Measurements from ENCODE around the gene LARGE1.

DNA sequence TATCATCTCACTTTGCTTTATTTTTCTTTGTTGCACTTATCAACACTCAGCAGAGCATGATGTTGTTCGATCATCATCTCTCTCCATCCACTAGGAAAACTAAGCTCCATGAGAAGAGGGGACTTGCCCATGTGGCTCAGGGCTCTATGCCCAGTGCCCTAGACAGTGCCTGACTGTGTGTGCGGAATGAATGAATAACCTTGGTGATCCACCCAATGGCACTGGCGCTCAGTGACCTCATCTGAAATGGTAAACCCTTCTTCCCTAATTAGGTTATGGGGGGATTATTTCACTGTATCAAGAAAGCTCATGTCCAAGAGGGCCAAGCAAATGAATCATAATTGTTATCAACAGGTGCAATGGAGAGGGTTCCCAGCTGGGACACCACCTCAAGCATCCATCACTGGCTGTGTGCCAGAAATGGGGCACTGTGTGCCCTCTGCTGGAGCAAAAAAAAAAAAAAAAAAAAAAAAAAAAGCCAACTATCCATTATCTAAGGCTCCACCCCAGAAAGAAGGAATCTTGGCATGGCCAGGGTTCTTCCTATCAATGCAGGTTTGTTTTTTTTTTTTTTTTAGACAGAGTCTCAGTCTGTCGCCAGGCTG lies 172.6 kb downstream of the LARGE1 start:
- TF ChIP-seq, protein P1, sequence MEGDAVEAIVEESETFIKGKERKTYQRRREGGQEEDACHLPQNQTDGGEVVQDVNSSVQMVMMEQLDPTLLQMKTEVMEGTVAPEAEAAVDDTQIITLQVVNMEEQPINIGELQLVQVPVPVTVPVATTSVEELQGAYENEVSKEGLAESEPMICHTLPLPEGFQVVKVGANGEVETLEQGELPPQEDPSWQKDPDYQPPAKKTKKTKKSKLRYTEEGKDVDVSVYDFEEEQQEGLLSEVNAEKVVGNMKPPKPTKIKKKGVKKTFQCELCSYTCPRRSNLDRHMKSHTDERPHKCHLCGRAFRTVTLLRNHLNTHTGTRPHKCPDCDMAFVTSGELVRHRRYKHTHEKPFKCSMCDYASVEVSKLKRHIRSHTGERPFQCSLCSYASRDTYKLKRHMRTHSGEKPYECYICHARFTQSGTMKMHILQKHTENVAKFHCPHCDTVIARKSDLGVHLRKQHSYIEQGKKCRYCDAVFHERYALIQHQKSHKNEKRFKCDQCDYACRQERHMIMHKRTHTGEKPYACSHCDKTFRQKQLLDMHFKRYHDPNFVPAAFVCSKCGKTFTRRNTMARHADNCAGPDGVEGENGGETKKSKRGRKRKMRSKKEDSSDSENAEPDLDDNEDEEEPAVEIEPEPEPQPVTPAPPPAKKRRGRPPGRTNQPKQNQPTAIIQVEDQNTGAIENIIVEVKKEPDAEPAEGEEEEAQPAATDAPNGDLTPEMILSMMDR (IDR thresholded peaks at IDR 0.05), result no peak
- TF ChIP-seq ZFX (IDR thresholded peaks at IDR 0.05; ENCODE audit: borderline replicate concordance), result no peak
